Gastrocnemius medialis (tissue), 4 donors: ENCODE measurements around the gene EFCAB5.

ENCODE experiments used
- POLR2A ChIP-seq, 2 donors: fragments of 450-650 bp; IDR thresholded peaks; one replicate each; pipeline ENCODE4 v1.6.1; 2017; ENCODE audit warnings: antibody characterized with exemption in 2 of 2, mild to moderate bottlenecking in 2 of 2, moderate library complexity in 2 of 2
- TF ChIP-seq, protein P1 (sequence below), 5 experiments: fragments of 450-650 bp in 3 of 5; fragments of 200-600 bp in 2 of 5; sonication (generic) in 2 of 5; IDR thresholded peaks in 4 of 5; conservative IDR thresholded peaks in 1 of 5; 1 replicate in 4 of 5; 2 replicates in 1 of 5; pipeline ENCODE4 v1.5.1; 2016 to 2019; ENCODE audit warnings: antibody characterized with exemption in 5 of 5, mild to moderate bottlenecking in 3 of 5, moderate library complexity in 3 of 5

DNA sequence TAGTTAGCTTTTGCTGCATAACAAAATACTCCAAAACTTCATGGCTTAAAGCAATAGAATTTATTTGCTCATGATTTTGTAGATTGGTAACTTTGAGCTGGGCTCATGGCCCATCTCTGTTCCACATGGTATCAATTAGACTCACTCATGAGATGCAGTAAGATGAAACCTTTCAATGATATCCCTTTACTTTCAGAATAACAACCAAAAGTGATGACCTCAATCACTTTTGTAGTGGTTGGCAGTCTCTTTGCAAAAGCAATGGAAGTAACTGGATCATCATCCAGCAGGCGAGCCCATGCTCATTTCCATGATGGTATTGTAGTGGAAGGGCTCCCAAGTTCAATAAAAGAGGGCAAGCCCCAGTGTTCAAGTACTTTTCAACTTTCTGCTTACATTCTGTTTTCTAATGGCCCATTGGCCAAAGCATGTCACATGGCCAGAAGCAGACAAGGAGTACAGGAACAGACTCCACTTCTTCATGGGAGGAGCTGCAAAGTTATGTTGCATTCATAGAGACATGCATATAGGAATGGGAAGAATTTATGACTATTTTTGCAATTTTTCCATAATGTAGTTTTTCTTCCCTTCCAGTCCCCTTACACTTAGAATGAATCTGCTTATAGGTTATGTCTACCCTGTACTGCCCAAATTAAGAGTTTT lies 41.7 kb downstream of the EFCAB5 start:
- TF ChIP-seq, protein P1, sequence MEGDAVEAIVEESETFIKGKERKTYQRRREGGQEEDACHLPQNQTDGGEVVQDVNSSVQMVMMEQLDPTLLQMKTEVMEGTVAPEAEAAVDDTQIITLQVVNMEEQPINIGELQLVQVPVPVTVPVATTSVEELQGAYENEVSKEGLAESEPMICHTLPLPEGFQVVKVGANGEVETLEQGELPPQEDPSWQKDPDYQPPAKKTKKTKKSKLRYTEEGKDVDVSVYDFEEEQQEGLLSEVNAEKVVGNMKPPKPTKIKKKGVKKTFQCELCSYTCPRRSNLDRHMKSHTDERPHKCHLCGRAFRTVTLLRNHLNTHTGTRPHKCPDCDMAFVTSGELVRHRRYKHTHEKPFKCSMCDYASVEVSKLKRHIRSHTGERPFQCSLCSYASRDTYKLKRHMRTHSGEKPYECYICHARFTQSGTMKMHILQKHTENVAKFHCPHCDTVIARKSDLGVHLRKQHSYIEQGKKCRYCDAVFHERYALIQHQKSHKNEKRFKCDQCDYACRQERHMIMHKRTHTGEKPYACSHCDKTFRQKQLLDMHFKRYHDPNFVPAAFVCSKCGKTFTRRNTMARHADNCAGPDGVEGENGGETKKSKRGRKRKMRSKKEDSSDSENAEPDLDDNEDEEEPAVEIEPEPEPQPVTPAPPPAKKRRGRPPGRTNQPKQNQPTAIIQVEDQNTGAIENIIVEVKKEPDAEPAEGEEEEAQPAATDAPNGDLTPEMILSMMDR (IDR thresholded peaks at IDR 0.05 in 4 of 5, conservative IDR thresholded peaks at IDR 0.05 in 1 of 5): no peak
- TF ChIP-seq POLR2A (IDR thresholded peaks at IDR 0.05): no peak
